ENCODE measurements around the gene MRPL22.
A peak's percentile ranks its signal among the peaks of the same experiment; 100 is the strongest.
"Not testable (repeated sequence)": the region's sequence is repeated elsewhere in the genome, so short reads cannot be mapped to it uniquely, and the experiment has no call there.

MRPL22 gene

DNA sequence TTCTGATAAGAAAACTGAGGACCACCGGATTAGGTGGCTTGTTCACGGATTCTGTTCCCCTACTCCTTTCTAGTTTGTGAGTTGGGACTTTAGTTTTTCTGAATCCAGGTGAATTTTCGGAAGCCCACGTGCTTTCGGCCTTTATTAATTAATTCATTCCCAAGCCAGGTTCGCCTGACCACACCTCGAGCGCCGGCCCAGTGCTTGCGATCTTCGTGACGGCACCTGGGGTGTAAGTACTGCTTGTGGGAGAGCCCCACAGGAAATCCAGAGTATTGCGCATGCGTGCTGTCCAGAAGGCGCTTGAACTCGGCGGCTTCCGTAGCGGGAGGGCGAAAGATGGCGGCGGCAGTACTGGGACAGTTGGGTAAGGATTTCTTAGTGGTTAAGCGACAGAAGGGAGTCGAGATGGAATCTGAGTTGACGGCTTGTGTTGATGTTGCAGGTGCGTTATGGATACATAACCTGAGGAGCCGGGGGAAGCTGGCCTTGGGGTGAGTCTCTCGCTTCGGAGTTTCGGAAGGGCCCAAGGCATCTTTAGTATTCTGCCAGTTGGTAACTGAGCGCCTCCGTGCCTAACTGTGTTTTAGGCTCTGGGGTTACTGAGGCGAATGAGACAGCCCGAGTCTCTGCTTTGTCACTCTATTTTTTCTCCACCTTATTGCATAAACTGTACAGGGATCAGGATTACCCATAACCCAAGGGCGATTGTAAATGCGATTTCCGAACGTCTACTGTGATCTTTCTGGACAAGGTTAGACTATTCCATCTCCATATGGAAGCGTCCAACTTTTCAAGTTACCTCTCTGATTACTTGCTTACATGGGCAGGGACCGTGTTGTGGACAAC lies at the start of gene MRPL22:
Gene MRPL22 (plus strand): TSS at position 302 of the 849 bp plus-strand sequence. CDS start 38 bp downstream, at position 340.
- peak; percentile 93 for DNase-seq

GRCh38 chr5:154892369-154892771 lies 48.5 kb upstream of the MRPL22 start:
- DNase-seq, result no peak

DNA sequence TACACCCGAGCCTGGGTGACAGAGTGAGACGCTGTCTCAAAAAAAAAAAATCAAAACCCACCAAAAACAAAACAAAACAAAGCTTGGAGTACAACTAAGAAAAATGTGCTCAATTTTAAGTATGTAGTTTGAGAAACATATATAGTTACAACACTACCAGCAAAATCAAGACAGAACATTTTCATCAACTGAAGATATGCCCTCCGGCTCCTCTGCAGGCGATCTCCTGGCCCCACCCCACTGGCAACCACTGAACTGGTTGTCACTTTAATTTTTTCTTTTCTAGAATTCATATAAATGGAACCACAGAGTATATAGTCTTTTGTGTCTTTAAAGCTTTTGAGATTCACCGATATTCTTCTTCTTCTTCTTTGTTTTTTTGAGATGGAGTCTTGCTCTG lies 47.5 kb upstream of the MRPL22 start:
- DNase-seq, result no peak

DNA sequence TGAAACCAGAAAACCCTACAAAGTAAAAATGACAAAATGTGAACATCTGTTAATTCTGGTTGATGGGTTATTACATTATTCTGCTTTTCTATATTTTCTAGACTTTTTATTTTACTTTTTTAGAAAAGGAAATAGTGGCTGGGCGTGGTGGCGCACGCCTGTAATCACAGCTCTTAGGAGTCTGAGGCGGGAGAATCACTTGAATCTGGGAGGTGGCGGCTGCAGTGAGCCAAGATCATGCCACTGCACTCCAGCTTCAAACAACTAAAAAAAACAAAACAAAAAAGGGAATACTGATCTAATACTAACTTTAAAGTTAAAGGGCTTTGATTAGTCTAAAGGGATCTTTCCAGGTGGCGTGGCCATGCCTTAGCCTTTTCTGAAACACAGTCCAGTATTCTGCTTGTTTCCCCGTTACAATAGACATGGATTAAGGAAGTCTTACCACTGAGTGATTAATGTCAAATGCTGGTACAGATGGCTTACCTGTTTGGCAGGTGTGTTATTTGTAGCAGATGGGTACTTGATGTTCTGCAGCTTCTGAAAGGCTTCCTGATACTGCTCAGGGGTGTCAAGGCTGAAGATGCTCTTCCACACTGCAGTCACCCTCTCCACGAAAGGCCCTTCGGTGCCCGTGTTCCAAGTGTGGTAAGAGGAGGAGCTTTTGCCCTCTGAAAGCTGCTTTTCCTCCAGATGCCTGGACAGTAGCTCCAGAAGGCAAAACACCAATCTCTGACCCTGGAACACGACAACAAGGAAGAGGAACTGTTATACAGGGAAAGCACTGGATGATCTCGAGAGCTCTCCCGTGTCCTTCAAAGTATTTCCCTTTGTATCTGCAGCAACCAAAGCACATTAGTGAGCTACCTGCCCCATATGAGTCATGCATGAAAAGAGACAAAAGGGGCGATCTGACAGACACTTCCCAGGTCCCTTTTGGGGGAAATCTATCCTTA lies 45.0 kb upstream of the MRPL22 start:
- DNase-seq, result no peak

GRCh38 chr5:154896562-154897165 lies 44.2 kb upstream of the MRPL22 start:
- no peak for DNase-seq

GRCh38 chr5:154898210-154898609 lies 42.7 kb upstream of the MRPL22 start:
- DNase-seq, result no peak

DNA sequence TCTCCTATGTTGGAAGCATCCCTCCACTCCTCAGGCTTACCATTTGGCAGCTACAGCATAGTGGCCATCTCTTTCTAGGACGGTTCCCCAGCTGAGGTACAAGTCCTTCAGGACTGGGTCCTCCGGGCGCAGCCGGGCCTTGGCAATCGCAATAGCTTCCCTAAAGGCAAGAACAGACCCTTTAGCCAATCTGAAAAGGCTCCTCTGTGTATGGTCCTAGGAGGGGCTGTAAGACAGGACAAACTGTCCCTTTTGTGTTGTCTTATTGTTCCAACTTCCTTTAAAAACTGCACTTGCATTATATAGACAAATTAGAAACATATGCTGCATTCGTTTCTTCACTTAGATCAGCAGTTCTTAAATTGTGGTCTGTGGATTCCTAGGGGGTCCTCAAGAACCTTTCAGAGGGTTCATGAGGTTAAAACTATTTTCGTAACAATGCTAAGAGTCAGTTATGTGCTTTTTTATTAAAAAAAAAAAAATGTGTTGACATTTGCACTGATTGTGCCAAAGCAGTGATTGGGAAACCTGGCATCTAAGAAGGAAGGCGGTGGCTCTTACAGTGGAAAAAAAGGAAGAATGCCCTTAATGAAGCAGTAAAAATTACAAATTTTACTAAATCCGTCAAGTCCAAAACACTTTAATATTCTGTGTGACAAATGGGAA lies 41.6 kb upstream of the MRPL22 start:
- DNase-seq, result no peak

DNA sequence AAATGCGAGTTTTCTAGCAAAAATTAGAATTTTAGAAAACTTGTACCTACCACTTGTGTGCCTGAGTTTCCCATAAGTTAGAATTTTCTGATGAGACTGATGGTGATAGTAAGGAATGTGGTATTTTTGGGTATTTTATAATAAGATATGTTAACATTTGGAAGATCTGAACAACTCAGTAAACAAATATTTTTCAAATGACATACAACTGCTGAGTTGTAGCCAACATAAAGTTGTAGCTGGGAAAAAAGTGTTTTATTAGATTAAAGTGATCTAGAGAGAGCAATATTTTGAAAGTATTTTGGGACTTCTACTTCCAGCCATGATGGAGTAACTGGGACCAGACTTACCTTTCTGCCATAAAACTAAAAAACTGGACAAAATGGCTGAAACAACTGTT lies 40.8 kb upstream of the MRPL22 start:
- DNase-seq, result no peak

DNA sequence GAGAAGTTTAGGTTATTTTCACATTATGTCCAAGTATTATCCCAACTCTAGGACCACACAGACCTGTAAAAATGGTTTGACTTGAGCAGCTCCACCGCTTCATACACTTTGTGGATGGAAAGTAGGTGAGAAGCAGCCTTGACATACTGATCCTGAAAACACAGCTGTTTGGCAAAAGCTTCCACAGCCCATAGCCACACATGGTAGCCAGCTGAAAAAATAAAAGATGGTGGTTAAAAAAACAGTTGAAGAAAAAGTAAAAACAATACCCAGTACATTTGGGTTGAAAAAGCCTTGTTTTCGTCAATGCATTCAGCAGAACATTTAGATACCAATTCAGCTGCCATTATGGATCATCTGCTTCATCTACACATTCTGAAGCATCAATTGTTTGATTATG lies 39.6 kb upstream of the MRPL22 start:
- no peak for DNase-seq

DNA sequence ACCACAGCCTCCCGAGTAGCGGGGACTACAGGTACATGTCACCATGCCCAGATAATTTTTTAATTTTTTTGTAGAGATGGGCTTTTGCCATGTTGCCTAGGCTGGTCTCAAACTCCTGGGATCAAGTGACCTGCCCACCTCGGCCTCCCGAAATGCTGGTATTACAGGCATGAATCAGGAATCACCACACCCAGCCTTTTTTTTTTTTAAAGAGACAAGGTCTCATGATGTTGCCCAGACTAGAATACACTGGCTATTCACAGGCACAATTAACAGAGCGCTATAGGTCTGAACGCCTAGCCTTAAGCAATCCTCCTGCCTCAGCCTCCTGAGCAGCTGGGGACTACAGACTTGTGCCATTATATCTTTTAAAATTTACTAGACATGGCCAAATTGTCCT lies 39.0 kb upstream of the MRPL22 start:
- DNase-seq, result no peak

DNA sequence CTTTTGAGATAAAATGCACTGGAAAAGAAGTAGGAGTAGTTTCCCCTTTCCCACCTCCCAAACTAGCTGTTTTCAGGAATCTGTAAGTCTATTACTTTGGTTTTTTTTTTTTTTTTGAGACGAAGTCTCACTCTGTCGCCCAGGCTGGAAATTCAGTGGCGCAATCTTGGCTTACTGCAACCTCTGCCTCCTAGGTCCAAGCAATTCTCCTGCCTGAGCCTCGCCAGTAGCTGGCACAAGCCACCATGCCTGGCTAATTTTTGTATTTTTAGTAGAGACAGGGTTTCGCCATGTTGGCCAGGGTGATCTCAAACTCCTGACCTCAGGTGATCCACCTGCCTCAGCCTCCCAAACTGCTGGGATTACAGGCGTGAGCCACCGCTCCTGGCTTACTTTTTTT lies 35.3 kb upstream of the MRPL22 start:
- not testable (repeated sequence) for DNase-seq

- no peak for DNase-seq
Observed at GRCh38 chr5:154916874-154917273, 24.0 kb upstream of the MRPL22 start.

- no peak for DNase-seq
Observed at GRCh38 chr5:154917757-154918156, 23.1 kb upstream of the MRPL22 start.

DNA sequence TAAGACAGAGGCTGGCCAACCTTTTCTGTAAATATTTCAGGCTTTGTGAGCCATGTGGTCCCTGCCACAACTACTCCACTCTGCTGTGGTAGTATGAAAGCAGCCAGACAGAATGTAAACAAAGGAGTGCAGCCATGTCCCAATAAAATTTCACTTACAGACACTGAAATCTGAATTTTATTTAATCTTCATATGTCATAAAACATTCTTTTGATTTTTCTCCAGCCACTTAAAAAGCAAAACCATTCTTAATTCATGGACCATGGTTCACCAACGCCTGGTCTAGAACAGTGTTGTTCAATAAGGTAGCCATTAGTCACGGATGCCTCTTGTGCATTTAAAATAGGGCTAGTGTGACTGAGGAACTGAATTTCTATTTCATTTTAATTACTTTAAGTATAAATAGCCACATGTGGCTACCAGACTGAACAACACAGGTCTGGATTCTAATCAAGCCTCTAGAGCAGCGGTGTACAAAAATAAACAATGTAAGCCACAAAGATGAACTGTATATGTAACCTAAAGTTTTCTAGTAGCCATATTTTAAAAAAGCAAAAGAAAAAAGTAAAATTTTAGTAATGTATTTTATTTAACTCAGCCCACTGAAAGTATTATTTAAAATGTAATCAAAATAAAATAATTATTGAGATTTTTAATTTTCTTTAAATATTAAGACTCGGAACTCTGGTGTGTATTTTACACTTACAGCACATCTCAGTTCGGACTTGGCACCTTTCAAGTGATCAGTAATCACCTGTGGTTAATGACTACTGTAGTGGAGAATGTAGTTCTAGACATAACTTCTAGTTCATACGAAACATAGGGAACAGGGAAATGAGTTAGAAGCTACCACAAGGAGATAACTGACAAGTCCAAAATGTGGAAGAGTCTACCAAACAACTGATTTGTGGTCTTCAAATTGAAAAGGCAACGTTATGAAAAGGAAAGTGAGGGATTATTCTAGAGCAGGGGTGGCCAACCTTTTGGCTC lies 17.1 kb upstream of the MRPL22 start:
- DNase-seq, result no peak

DNA sequence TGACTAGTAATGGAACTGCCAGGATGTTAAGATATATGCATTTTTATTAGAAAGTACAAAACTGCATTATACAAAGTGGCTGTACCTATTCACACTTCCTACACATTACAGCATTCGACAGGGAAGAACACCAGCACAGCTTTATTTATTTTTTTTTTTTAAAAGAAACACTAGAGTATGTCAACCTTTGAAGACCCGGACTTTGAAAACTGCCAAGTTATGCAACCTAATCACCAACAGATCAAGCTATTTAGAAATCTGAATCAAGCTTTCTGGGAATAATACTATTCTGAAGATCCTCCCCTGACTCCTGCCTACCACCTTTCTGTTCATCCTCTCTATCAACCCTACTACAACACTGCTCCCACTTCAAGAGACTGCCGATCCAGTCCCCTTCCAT lies 7.3 kb upstream of the MRPL22 start:
- no peak for DNase-seq

DNA sequence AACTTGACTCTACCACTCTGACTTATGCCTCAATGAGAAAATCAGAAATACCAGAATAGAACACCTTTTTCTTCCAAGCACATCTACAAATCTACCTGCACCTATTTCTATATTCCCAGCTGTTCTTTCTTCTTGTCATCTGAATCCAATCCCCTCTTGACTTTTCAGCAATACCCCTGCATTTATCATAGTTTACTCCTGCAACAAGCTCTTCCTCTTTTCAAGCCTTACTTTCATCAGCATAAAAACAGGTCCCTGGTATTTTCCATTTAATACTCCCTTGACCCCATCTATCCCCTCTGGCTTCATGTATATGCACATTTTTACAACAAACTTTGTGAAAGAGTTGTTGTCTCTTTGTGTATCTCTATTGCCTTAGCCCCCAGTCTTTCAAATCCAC lies 6.0 kb upstream of the MRPL22 start:
- DNase-seq, result no peak

- DNase-seq, result no peak
Observed at GRCh38 chr5:154937186-154937717, 3.6 kb upstream of the MRPL22 start.

GRCh38 chr5:154937718-154938466 lies 3.0 kb upstream of the MRPL22 start, which contains the start of gene GEMIN5:
Gene GEMIN5 (minus strand): TSS chr5:154938211. CDS start chr5:154938133, 78 bp downstream.
- peak; percentile 78 for DNase-seq

DNA sequence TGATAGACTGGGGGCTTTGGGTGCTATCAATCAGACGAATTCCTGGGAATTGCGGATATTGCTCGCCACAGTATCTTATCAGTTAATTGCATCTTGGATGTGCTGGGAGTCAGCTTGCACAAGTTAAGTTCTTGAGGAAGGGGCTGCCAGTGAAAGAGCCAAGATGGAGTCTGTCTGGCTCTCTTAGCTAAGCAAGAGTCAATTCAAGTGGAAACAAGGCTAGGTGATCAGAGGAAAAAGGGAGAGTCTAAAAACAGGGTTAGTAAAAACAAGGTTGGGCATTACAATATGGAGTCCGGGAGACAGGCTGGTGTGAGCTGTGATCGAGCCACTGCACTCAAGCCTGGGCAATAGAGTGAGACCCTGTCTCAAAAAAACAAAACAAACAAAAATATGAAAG lies 1.5 kb upstream of the MRPL22 start:
- not testable (repeated sequence) for DNase-seq

GRCh38 chr5:154940375-154940771 lies 500 bp upstream of the MRPL22 start:
- DNase-seq, result no peak
